RWPE1 (cell line): ENCODE data around the gene ACVR2B.
A peak's percentile ranks its signal among the peaks of the same experiment; 100 is the strongest.

Source experiments
- CTCF ChIA-PET: fragments of 350-600 bp; sonication (Branson Sonifier 250); formaldehyde crosslinking; extraction: SDS; loops from one replicate; lab custom pipeline; 2021; lab: Yijun Ruan, JAX
- POLR2A ChIA-PET: fragments of 400-600 bp; formaldehyde crosslinking; extraction: SDS; loops from one replicate; lab custom pipeline; 2020; ENCODE audit warnings: antibody characterized with exemption; ENCODE audit not compliant: low non-redundant PET; lab: Yijun Ruan, JAX
- DNase-seq: peaks from one replicate; pipeline ENCODE4 v3.0.0; 2012; ENCODE audit warnings: low spot score
- H3K27ac ChIP-seq: fragments of 450-650 bp; 2 replicates; pipeline ENCODE4 v1.5.1; 2017
- CTCF ChIP-seq: fragments of 450-650 bp; conservative IDR thresholded peaks from 2 replicates; pipeline ENCODE4 v1.5.1; 2017; ENCODE audit warnings: low read depth, mild to moderate bottlenecking

The ACVR2B gene

GRCh38 chr3:38488949-38489348 is 35.3 kb downstream of the ACVR2B start:
- ChIA-PET POLR2A (no interaction called here), CTCF (interaction anchor here (0.6 to 1.4 kb wide), 2 partner anchors 9 to 86 kb away, joined by 4 to 5 read pairs; no protein-coding TSS in a partner anchor)
- DNase-seq = no peak
- H3K27ac ChIP-seq = no peak overlapping the region
- no peak for TF ChIP-seq CTCF

- H3K27ac ChIP-seq = no peak overlapping the region
- ChIA-PET POLR2A (no interaction called here), CTCF (interaction anchor here (0.6 to 1.4 kb wide), 2 partner anchors 10 to 173 kb away, joined by 5 to 6 read pairs; no protein-coding TSS in a partner anchor)
- no peak for DNase-seq
- TF ChIP-seq CTCF = no peak
Observed at GRCh38 chr3:38489766-38490165, 36.1 kb downstream of the ACVR2B start.

GRCh38 chr3:38490281-38491030 is 36.8 kb downstream of the ACVR2B start:
- no peak for TF ChIP-seq CTCF
- ChIA-PET CTCF (interaction anchor here (0.6 to 1.4 kb wide), 2 partner anchors 10 to 172 kb away, joined by 5 to 6 read pairs; no protein-coding TSS in a partner anchor), POLR2A (no interaction called here)
- no peak overlapping the region for H3K27ac ChIP-seq
- DNase-seq = no peak

GRCh38 chr3:38491215-38491614 is 37.5 kb downstream of the ACVR2B start:
- no peak for TF ChIP-seq CTCF
- no peak overlapping the region for H3K27ac ChIP-seq
- no peak for DNase-seq
- ChIA-PET POLR2A (no interaction called here), CTCF (no interaction called here)

- H3K27ac ChIP-seq = no peak overlapping the region
- no peak for TF ChIP-seq CTCF
- ChIA-PET CTCF (interaction anchor here (0.6 to 0.7 kb wide), 2 partner anchors 13 to 532 kb away, joined by 3 read pairs; no protein-coding TSS in a partner anchor), POLR2A (no interaction called here)
- DNase-seq = no peak
Observed at GRCh38 chr3:38493031-38493430, 39.3 kb downstream of the ACVR2B start.

- peak; percentile 96 for TF ChIP-seq CTCF
- ChIA-PET POLR2A (interaction anchor here (0.5 to 0.6 kb wide), 2 partner anchors 11 to 789 kb away, joined by 4 to 6 read pairs; no protein-coding TSS in a partner anchor), CTCF (interaction anchor here (0.6 to 1.3 kb wide), 5 partner anchors 33 to 653 kb away, joined by 3 to 8 read pairs (median 3); no protein-coding TSS in a partner anchor)
- H3K27ac ChIP-seq = peak within 1 kb of the TSS; percentile 86
- DNase-seq = peak; percentile 98
Observed at GRCh38 chr3:38496131-38496910, 42.6 kb downstream of the ACVR2B start, which contains the start of gene EXOG. Gene EXOG, plus strand, starts transcription at chr3:38496340. Its CDS starts 28 bp downstream, at chr3:38496368.
